ENCODE measurements around the gene ORAI2. TPM values are rescaled to one million over a fixed set of nuclear protein-coding genes. Genes with fewer than 3 reads are reported as not detected.

The ORAI2 gene
- total RNA-seq, 4 donors from 2014 or later: 0.30 to 9.1 (median 5.1) TPM

- Histone ChIP-seq H3K27me3 (no peaks in the 10 kb centered on the region), H3K4me1 (peaks cover 5 to 42% (median 16%) of the 10 kb centered on the region in 3 donors), H3K36me3 (peaks cover 0 to 31% (median 7%) of the 10 kb centered on the region in 3 donors), H3K27ac (peak overlapping the region; percentile 74 to 85 (median 79)), H3K9me3 (no peaks in the 10 kb centered on the region), H3K4me3 (peak overlapping the region; percentile 71 to 88 (median 86))
- TF ChIP-seq CTCF (IDR thresholded peaks at IDR 0.05): no peak
- TF ChIP-seq POLR2A (IDR thresholded peaks at IDR 0.05): no peak
- DNase-seq: no peak
- 12 to 14% methylated on average over 18 to 24 of the region's 24 CpGs for WGBS, 2 donors
- intact Hi-C loops (cut with DNase I): loop anchor here (10.0 kb wide), 1 partner anchor 179 kb away; the partner anchor contains the start of gene SH2B2
These were observed 30.6 kb downstream of the ORAI2 start for GRCh38 chr7:102463841-102464576.

GRCh38 chr7:102464577-102465280, 31.4 kb downstream of the ORAI2 start, which contains the start of the genes ALKBH4 and LRWD1:
ALKBH4 (minus strand) TSS chr7:102464863; CDS start chr7:102464836, 27 bp downstream.
LRWD1 (plus strand) TSS chr7:102464984; CDS start chr7:102465081, 97 bp downstream.
- no peaks in the 10 kb centered on the region for H3K9me3 ChIP-seq
- WGBS, 2 donors: 2% methylated on average over 6 to 10 of the region's 81 CpGs
- TF ChIP-seq POLR2A (IDR thresholded peaks at IDR 0.05) (peak in 3 of 4 donors; percentile 40 to 65 (median 59)), CTCF (IDR thresholded peaks at IDR 0.05) (peak in 5 of 6 experiments; percentile 10 to 69 (median 24))
- peaks cover 5 to 42% (median 16%) of the 10 kb centered on the region in 3 donors for H3K4me1 ChIP-seq
- DNase-seq: peak; percentile 68
- no peaks in the 10 kb centered on the region for H3K27me3 ChIP-seq
- peak within 1 kb of the TSS; percentile 71 to 88 (median 86) for H3K4me3 ChIP-seq
- intact Hi-C loops (cut with DNase I): loop anchor here (10.0 kb wide), 1 partner anchor 180 kb away; the partner anchor contains the start of gene SH2B2
- peaks cover 0 to 31% (median 0%) of the 10 kb centered on the region in 3 donors for H3K36me3 ChIP-seq
- H3K27ac ChIP-seq: peak within 1 kb of the TSS; percentile 74 to 85 (median 79)

DNA sequence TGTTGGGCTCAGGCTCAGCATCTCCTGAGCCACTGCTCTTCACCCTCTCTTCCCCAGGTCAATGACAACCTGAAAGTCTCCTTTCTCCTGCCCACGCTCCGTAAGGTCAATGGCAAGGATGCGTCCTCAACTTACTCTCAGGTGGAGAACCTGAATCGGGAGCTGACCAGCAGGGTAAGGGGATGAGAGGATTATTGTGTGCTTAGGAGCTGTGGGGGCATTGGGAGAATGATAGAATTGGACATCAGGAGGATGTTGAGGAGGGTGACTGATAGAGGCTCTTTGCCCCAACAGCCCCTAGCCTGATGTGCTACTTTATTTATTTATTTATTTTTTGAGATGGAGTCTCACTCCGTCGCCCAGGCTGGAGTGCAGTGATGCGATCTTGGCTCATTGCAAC, 32.7 kb downstream of the ORAI2 start:
- H3K9me3 ChIP-seq: no peaks in the 10 kb centered on the region
- 93 to 95% methylated on average over 3 to 7 of the region's 7 CpGs for WGBS, 2 donors
- H3K27ac ChIP-seq: no peak overlapping the region
- H3K27me3 ChIP-seq: no peaks in the 10 kb centered on the region
- peak overlapping the region in 2 of 4 donors; percentile 85 to 88 for H3K4me3 ChIP-seq
- intact Hi-C loops (cut with DNase I): loop anchor here (10.0 kb wide), 1 partner anchor 181 kb away; the partner anchor contains the start of gene SH2B2
- no peak for TF ChIP-seq POLR2A (IDR thresholded peaks at IDR 0.05)
- TF ChIP-seq CTCF (IDR thresholded peaks at IDR 0.05): no peak
- no peak for DNase-seq
- H3K4me1 ChIP-seq: peaks cover 5 to 42% (median 16%) of the 10 kb centered on the region in 3 donors
- peaks cover 0 to 35% (median 0%) of the 10 kb centered on the region in 3 donors for H3K36me3 ChIP-seq

DNA sequence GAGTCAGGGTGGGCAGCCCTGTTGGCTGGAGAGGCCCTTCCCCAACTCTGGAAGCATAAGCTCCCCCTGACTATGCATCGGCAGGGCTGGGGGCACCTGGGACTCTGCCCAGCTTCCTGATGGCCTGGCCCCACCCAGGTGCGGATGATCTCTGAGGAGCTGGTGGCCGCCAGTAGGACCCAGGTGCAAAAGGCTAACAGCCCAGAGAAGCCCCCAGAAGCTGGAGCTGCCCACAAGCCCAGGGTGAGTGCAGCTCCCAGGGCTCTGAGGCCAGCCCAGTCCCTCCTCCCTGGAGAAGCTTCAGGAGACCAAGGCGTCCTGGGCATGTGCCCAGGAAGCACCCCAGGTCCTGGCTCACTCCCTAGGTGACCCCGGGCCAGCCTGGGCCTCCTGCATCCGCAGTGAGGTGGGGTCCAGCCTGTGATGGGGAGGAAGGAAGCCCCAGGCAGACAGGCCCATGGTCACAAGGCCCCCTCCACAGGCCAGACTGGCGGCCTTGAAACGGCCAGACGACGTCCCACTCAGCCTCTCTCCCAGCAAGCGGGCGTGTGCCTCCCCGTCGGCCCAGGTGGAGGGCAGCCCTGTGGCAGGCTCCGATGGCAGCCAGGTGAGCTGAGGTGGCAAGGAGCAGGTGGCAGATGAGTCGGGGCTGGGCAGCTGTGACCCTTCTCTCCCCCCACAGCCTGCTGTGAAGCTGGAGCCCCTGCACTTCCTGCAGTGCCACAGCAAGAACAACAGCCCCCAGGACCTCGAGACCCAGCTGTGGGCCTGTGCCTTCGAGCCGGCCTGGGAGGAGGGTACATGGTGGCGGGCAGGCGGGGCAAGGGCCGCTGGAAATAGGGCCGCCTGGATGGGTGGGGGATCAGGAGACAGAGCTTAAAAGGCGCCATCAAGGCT, 34.5 kb downstream of the ORAI2 start:
- no peak overlapping the region for H3K27ac ChIP-seq
- H3K27me3 ChIP-seq: no peaks in the 10 kb centered on the region
- H3K4me1 ChIP-seq: peaks cover 5 to 38% (median 16%) of the 10 kb centered on the region in 3 donors
- TF ChIP-seq CTCF (IDR thresholded peaks at IDR 0.05) (no peak), POLR2A (IDR thresholded peaks at IDR 0.05) (no peak)
- intact Hi-C loops (cut with DNase I): loop anchor here (10.0 kb wide), 1 partner anchor 183 kb away; the partner anchor contains the start of gene SH2B2
- WGBS, 2 donors: 83 to 86% methylated on average over 8 to 9 of the region's 24 CpGs
- no peaks in the 10 kb centered on the region for H3K9me3 ChIP-seq
- no peak overlapping the region for H3K4me3 ChIP-seq
- no peak for DNase-seq
- peaks cover 0 to 47% (median 0%) of the 10 kb centered on the region in 3 donors for H3K36me3 ChIP-seq

Data from esophagus squamous epithelium (tissue), 5 donors.